NCI-H446 treated with DMSO at 0.1 percent for 48 hours (cell line): ENCODE data around the gene VCX2.
"Not testable (repeated sequence)": the region's sequence is repeated elsewhere in the genome, so short reads cannot be mapped to it uniquely, and the experiment has no call there.

Experiments used
- DNase-seq: peaks from one replicate; lab custom pipeline; 2025; lab: John Stamatoyannopoulos, UW

VCX2 gene

GRCh38 chrX:8121391-8121790, 49.7 kb downstream of the VCX2 start:
- not testable (repeated sequence) for DNase-seq
